Natural killer cell (primary cell): Measurements from ENCODE around the gene CX3CR1. TPM values are rescaled to one million over a fixed set of nuclear protein-coding genes. Genes with fewer than 3 reads are reported as not detected.

ENCODE experiments used
- ATAC-seq, 3 donors: fragments of 150-1000 bp in 2 of 3; fragments of 200-7000 bp in 1 of 3; cut with Tn5 transposase; 1 replicate in 1 of 3; 2 replicates in 2 of 3; pipeline ENCODE4 v1.10.0; 2021; ENCODE audit warnings: mild to moderate bottlenecking in 2 of 3, moderate library complexity in 2 of 3
- DNase-seq, 2 donors: peaks; one replicate each; pipeline versions ENCODE4 v3.0.0 to v3.0.0-alpha.2; 2013 to 2021; ENCODE audit warnings: mixed read lengths in 1 of 2
- H3K27ac ChIP-seq: one replicate; pipeline ENCODE4 v1.5.1; 2013; ENCODE audit warnings: mild to moderate bottlenecking, low read length
- H3K27me3 ChIP-seq: one replicate; pipeline ENCODE4 v1.6.1; 2013; ENCODE audit warnings: low read length; ENCODE audit not compliant: control insufficient read depth, insufficient read depth
- H3K36me3 ChIP-seq: one replicate; pipeline ENCODE4 v1.6.1; 2013; ENCODE audit warnings: low read length; ENCODE audit not compliant: control insufficient read depth, insufficient read depth
- H3K4me1 ChIP-seq: one replicate; pipeline ENCODE4 v1.6.1; 2013; ENCODE audit warnings: low read length; ENCODE audit not compliant: control insufficient read depth, insufficient read depth
- H3K4me3 ChIP-seq: one replicate; pipeline ENCODE4 v1.5.1; 2013; ENCODE audit warnings: low read length
- H3K9me3 ChIP-seq: one replicate; pipeline ENCODE4 v1.6.1; 2013; ENCODE audit warnings: low read length; ENCODE audit not compliant: control insufficient read depth, insufficient read depth
- H3K27ac Mint-ChIP-seq, 2 donors: one replicate each; pipeline ENCODE4 v1.8.0; 2022; ENCODE audit warnings: mild to moderate bottlenecking in 2 of 2, mixed read lengths in 2 of 2, moderate library complexity in 1 of 2
- H3K27me3 Mint-ChIP-seq, 2 donors: one replicate each; pipeline ENCODE4 v1.8.0; 2022; ENCODE audit warnings: low read depth in 2 of 2, mixed read lengths in 2 of 2
- H3K36me3 Mint-ChIP-seq: one replicate; pipeline ENCODE4 v1.8.0; 2022; ENCODE audit warnings: mixed read lengths
- H3K4me1 Mint-ChIP-seq, 2 donors: one replicate each; pipeline ENCODE4 v1.8.0; 2022; ENCODE audit warnings: mixed read lengths in 2 of 2
- H3K4me3 Mint-ChIP-seq: one replicate; pipeline ENCODE4 v1.8.0; 2022; ENCODE audit warnings: mild to moderate bottlenecking, moderate library complexity, mixed read lengths
- H3K9me3 Mint-ChIP-seq, 2 donors: one replicate each; pipeline ENCODE4 v1.8.0; 2022; ENCODE audit warnings: mixed read lengths in 2 of 2
- WGBS: methylation state at CpG from one replicate; pipeline ENCODE4 v1.1.7; 2013; ENCODE audit warnings: missing lambda C conversion rate; ENCODE audit not compliant: insufficient coverage; 5-methylcytosine and 5-hydroxymethylcytosine counted together
- intact Hi-C: fragments of 100-400 bp; cut with micrococcal nuclease; formaldehyde crosslinking; loops from one replicate; pipeline ENCODE4 v1.14.2; 2022
- total RNA-seq, 4 donors: library from RNA; stranded (reverse); fragments of 120-200 nt in 1 of 4; gene quantifications; one replicate each; pipeline versions ENCODE4 v1.2.3 to v1.2.4, GENCODE V29; 2013 to 2022
- TF ChIP-seq, protein P1 (sequence below): fragments of 200-600 bp; IDR thresholded peaks from one replicate; pipeline ENCODE4 v1.8.0; 2022; ENCODE audit warnings: antibody characterized with exemption

Gene CX3CR1
- total RNA-seq, 3 donors from 2014 or later (not counting 1 experiment from before 2014, with no cell fraction given), result 203 to 459 (median 405) TPM

GRCh38 chr3:39285332-39285731, 5.5 kb upstream of the CX3CR1 start:
- Mint-ChIP-seq H3K36me3 (no peaks in the 10 kb centered on the region), H3K4me3 (no peak overlapping the region), H3K27me3 (no peaks in the 10 kb centered on the region), H3K4me1 (peaks cover 47 to 70% of the 10 kb centered on the region in 2 donors), H3K27ac (peak overlapping the region; percentile 62 to 83), H3K9me3 (no peaks in the 10 kb centered on the region)
- intact Hi-C loops, result no loop called here
- H3K27me3 ChIP-seq, result no peaks in the 10 kb centered on the region
- DNase-seq, result no peak
- H3K36me3 ChIP-seq, result no peaks in the 10 kb centered on the region
- no peak overlapping the region for H3K4me3 ChIP-seq
- no peak overlapping the region for H3K27ac ChIP-seq
- H3K9me3 ChIP-seq, result no peaks in the 10 kb centered on the region
- TF ChIP-seq, protein P1, sequence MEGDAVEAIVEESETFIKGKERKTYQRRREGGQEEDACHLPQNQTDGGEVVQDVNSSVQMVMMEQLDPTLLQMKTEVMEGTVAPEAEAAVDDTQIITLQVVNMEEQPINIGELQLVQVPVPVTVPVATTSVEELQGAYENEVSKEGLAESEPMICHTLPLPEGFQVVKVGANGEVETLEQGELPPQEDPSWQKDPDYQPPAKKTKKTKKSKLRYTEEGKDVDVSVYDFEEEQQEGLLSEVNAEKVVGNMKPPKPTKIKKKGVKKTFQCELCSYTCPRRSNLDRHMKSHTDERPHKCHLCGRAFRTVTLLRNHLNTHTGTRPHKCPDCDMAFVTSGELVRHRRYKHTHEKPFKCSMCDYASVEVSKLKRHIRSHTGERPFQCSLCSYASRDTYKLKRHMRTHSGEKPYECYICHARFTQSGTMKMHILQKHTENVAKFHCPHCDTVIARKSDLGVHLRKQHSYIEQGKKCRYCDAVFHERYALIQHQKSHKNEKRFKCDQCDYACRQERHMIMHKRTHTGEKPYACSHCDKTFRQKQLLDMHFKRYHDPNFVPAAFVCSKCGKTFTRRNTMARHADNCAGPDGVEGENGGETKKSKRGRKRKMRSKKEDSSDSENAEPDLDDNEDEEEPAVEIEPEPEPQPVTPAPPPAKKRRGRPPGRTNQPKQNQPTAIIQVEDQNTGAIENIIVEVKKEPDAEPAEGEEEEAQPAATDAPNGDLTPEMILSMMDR, result no peak
- ATAC-seq, result no peak
- peaks cover 60% of the 10 kb centered on the region for H3K4me1 ChIP-seq

DNA sequence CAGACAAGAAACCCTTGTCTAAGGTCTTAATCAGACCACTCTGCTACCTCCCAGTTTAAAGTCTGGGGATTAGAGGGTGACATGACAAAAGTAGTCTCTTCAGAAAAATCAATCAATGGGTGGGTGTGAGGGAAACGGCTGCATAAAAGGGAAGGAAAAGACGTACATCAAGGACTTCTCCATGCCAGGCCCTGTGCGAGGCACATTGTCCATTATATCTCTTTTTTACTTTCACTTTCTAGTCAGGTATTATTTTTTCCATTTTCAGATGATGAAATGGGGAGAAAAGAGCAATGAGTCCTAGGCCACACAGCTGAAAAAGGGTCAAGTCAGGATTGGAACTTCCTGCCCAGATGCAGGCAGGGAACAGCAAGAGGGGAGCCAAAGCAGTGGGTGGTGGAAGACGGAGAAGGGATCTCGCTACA, 4.6 kb upstream of the CX3CR1 start:
- peaks cover 64% of the 10 kb centered on the region for H3K4me1 ChIP-seq
- ATAC-seq (no peak), DNase-seq (no peak)
- Mint-ChIP-seq H3K27ac (peak overlapping the region; percentile 62 to 83), H3K4me1 (peaks cover 55 to 67% of the 10 kb centered on the region in 2 donors), H3K9me3 (no peaks in the 10 kb centered on the region), H3K27me3 (no peaks in the 10 kb centered on the region), H3K4me3 (peak overlapping the region; percentile 17), H3K36me3 (peaks cover 7% of the 10 kb centered on the region)
- intact Hi-C loops, result no loop called here
- H3K9me3 ChIP-seq, result no peaks in the 10 kb centered on the region
- H3K27me3 ChIP-seq, result no peaks in the 10 kb centered on the region
- peak overlapping the region; percentile 37 for H3K27ac ChIP-seq
- no peaks in the 10 kb centered on the region for H3K36me3 ChIP-seq
- H3K4me3 ChIP-seq, result no peak overlapping the region
- WGBS, result 80% methylated on average over 3 of the region's 5 CpGs
- TF ChIP-seq, protein P1, result no peak

DNA sequence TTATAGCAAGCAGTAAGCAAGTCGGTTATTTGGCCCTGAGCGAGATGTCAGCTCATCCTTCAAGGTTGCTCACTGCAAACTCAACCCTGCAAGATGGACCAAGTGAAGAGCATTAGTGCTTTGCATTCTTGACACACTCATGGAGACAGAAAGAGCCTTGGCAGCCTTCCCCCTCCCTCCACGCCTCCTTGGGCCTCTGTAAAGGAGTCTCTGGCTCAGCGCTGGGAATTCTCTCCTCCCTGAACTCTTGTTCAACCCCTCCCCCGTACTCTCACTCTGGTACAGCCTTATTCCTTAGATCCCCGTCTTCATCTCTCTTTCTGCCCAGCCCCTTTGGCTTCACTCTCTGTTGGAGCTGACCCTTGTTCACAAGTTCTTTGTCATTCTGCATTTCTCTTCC, 2.2 kb upstream of the CX3CR1 start:
- peaks cover 63% of the 10 kb centered on the region for H3K4me1 ChIP-seq
- TF ChIP-seq, protein P1, result no peak
- no peak for ATAC-seq
- H3K4me3 ChIP-seq, result peak overlapping the region; percentile 68
- H3K36me3 ChIP-seq, result peaks cover 5% of the 10 kb centered on the region
- Mint-ChIP-seq H3K4me3 (peak overlapping the region; percentile 98), H3K4me1 (peaks cover 64 to 69% of the 10 kb centered on the region in 2 donors), H3K36me3 (peaks cover 21% of the 10 kb centered on the region), H3K9me3 (no peaks in the 10 kb centered on the region), H3K27me3 (no peaks in the 10 kb centered on the region), H3K27ac (peak overlapping the region; percentile 91 to 92)
- no peak for DNase-seq
- intact Hi-C loops, result no loop called here
- H3K9me3 ChIP-seq, result no peaks in the 10 kb centered on the region
- 91% methylated on average over 6 of the region's 6 CpGs for WGBS
- peak overlapping the region; percentile 62 for H3K27ac ChIP-seq
- no peaks in the 10 kb centered on the region for H3K27me3 ChIP-seq

DNA sequence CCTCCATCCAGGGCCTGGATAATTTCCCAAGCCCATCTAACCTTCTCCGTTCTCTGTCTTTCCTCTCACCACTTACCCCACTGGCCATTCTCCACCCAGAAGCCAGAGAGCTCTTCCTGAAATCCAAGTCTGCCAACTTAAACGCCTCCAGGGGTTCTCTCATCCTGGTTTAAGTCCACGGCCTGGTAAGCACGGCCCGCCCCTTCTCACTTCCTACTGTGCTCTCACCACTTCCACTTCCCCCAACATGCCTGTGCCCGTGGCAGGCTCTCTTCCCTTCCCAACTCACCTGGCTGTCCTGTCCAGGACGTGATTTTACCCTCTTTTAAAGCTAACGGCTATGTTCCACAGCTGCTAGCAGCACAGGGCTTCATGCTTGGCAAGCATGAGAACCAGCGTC, 1.7 kb upstream of the CX3CR1 start:
- peaks cover 65% of the 10 kb centered on the region for H3K4me1 ChIP-seq
- Mint-ChIP-seq H3K4me3 (peak overlapping the region; percentile 98), H3K36me3 (peaks cover 25% of the 10 kb centered on the region), H3K27me3 (no peaks in the 10 kb centered on the region), H3K9me3 (no peaks in the 10 kb centered on the region), H3K4me1 (peaks cover 68 to 71% of the 10 kb centered on the region in 2 donors), H3K27ac (peak overlapping the region; percentile 91 to 92)
- DNase-seq (no peak), ATAC-seq (peak in 2 of 3 donors; percentile 26 to 32)
- H3K27me3 ChIP-seq, result no peaks in the 10 kb centered on the region
- intact Hi-C loops, result loop anchor here (2.0 kb wide), 1 partner anchor 15 kb away; no protein-coding TSS in a partner anchor
- 29% methylated on average over 9 of the region's 9 CpGs for WGBS
- peak overlapping the region; percentile 62 for H3K27ac ChIP-seq
- TF ChIP-seq, protein P1, result no peak
- no peaks in the 10 kb centered on the region for H3K9me3 ChIP-seq
- peaks cover 10% of the 10 kb centered on the region for H3K36me3 ChIP-seq
- H3K4me3 ChIP-seq, result peak overlapping the region; percentile 68
